Measurements from ENCODE around the gene SFTPA2.
"Not testable (repeated sequence)": the region's sequence is repeated elsewhere in the genome, so short reads cannot be mapped to it uniquely, and the experiment has no call there.

SFTPA2 gene

DNA sequence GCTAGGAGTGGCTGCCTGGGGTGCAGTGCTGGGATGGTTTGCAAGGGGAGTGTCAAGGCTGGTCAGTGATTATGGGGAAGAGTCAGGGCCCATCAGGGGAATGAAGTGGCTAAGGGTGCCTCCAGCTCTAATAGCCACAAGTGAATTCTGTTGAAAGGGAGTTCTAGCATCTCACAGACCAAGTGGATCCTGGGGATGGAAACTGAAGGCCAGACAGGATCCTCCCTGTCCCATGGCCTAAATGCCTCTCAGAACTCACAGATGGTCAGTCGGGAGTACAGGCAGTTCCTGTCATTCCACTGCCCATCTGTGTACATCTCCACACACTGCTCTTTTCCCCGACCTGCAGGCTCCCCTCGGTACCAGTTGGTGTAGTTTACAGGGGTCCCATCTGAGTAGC lies 3.2 kb downstream of the SFTPA2 start:
- not testable (repeated sequence) for DNase-seq

DNA sequence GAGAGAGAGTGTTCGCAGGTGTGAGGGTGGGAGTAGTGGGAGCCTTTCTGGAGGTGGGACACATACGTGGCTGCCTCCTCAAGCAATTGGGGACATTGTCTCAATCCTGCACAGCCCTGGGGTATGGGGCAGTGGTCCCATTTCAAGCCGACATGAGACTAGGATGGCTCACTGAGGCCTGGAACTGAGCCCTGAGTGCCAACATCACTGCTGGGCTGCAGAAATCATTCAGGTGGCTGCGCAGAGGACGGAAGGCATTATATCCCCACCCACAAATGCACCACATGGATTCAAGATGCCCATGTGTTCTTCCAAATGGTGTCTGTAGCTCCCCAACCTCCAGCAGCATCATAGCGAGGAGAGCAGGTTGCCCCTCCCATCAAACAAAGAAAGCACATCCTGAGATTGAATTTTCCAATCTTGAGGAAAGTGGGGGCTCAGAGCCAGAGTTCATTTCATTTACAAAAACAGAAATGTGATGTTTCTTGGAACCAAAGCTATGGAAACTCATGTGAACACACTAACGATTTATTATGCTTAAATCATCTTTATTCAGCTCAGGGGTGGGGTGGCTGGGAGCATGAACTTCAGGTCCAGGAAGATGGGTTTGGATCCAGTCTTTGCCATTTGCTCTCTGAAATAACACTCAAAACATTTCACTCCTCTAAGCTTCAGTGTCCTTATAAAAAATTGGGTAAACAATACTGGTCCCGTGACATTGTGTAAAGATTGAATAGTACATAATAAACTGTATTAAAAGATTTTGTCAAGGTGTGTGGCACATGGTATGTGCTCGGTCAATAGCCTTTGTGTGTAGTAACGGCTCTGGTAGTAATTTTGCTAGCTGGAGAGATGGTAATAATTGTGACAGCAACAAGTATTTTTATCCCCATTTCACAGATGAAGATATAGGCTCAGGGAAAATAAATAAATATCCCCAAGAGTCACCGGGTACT lies 4.6 kb downstream of the SFTPA2 start:
- no peak for DNase-seq

DNA sequence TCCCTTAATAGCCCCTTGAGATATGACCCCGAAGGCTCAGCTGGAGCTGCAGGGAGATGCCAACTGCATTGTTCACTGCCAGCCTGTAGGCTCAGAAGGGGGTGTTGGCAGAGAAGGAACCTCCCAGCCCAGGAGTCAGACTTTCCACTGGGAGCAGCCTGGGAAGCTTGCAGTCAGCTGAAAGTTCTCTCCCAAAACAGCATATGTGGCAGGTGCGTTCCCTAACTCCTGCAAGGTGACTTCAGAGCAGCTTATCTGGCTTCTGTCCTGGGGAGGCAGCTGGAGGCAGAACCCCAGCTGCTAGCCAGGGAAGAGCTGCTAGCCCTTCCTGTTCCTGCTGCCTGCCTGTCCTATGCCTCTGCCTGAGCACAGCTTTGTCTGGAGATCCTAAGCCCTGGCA lies 8.1 kb downstream of the SFTPA2 start:
- no peak for DNase-seq

DNA sequence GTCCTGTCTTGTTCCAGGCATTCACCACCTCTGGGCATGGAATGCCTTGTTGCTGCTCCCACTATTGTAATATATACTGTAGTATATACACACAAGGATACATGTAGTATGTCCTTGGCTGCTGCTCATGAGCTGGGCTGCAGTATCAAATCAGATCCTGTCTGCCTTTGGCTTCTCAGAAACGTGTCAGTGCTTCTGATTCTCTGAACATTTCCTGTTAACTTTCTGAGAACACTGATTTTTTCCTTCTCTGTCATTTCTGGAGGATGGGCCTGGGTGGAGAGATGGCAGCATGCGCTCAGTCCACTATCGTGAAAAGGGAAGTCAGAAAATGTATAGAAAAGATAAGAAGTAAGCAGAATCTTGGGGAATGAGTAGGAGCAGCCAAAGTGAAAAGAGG lies 12.2 kb downstream of the SFTPA2 start:
- peak in 1 of 5 experiments; percentile 76 for DNase-seq

- DNase-seq: peak in 1 of 5 experiments; percentile 77
Observed at GRCh38 chr10:79547128-79547527, 13.1 kb downstream of the SFTPA2 start.

GRCh38 chr10:79544926-79545659 lies 15.1 kb downstream of the SFTPA2 start:
- DNase-seq: not testable (repeated sequence)

- not testable (repeated sequence) for DNase-seq
Observed at GRCh38 chr10:79544408-79544807, 15.8 kb downstream of the SFTPA2 start.

DNA sequence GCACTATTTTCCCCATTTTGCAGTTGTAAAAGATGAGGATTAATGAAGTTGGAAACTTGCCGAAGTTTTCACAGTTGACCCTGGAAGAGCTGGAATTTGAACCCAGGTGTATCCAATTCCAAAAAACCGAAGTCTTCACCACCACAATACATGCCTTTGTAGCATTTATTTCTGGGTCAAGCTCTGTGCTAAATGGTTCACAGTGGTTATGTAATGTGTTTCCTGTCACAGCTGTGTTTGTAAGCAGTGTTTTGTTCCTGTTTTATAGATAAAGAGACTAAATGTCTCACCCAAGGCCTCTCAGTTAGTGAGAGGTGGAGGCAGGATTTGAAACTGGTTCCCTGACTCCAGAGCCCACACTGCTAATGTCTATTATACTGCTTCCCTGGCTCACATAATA lies 17.6 kb downstream of the SFTPA2 start:
- peak in 1 of 5 experiments; percentile 32 for DNase-seq

GRCh38 chr10:79540930-79541329 lies 19.3 kb downstream of the SFTPA2 start:
- DNase-seq: peak in 1 of 5 experiments; percentile 81

DNA sequence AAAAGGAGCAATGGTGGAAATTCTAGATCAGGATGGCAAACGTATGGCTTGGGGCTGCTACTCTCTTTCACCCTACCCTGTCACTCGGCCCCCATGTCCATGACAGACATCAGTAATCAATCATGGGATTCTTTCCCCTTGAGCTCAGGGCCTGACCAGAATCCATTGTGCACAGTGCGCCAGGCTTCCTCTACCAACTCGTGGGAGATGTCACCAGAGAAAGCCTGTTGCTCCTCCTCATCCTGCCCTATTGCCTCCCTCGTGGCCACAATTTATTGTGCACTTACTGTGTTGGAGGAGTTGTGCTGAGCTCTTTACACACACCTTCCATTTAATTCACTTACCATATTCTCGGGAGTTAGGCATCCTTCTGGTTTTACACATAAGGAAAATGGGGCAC lies 21.9 kb downstream of the SFTPA2 start:
- DNase-seq: not testable (repeated sequence)

- DNase-seq: not testable (repeated sequence)
Observed at GRCh38 chr10:79533903-79534175, 26.4 kb downstream of the SFTPA2 start.

- not testable (repeated sequence) for DNase-seq
Observed at GRCh38 chr10:79533142-79533902, 26.9 kb downstream of the SFTPA2 start.

DNA sequence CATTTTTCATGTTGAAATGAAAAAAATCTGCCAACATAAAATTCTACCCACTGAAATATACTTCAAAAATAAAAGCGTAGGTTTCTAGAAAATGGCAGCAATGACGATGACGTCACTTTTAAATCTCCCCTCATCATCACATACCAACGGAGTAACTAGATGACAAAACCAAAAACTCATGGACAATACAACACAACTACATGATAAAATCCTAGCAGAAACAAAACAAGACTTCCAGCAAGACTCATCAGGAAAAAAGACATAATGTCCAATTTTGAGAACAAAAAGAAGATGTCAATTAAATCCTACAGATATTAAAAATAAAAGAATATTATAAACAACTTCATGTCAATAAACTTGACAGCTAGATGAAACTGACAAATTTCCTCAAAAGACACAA lies 31.9 kb downstream of the SFTPA2 start:
- DNase-seq: not testable (repeated sequence)

- DNase-seq: not testable (repeated sequence)
Observed at GRCh38 chr10:79525049-79525710, 35.0 kb downstream of the SFTPA2 start.

DNA sequence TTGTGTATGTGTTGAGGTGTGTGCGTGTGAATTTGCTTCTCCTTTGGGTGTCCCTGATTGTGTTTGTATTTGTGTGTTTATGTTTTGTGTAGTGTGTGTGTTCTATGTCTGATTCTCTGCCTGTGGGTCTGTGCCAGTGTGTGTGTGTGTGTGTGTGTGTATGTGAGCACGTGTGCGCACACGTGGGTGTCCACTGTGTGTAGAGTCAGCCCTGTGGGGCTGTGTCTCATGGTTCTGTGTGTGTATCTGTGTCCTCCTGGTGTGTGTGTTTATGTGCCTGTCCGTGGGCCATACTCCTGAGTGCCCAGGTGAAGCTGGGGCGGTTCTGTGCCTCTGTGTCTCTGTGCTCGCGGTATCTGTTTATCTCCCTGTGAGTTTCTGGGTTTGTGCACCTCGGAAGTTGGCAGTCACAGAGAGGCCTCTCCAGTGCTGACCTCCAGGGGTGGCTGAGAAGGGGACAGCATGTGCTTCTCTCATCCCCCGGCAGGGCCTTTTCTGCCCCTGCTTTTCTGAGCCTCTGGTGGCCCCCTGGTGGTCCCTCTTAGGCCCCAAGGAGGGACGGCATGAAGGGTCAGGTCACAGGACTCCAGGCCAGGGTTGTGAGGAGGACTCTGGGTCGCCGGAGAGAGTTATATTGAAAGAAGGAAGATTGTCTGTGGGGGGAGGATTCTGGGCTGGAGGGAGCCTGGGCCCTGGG lies 36.9 kb downstream of the SFTPA2 start:
- not testable (repeated sequence) for DNase-seq

DNA sequence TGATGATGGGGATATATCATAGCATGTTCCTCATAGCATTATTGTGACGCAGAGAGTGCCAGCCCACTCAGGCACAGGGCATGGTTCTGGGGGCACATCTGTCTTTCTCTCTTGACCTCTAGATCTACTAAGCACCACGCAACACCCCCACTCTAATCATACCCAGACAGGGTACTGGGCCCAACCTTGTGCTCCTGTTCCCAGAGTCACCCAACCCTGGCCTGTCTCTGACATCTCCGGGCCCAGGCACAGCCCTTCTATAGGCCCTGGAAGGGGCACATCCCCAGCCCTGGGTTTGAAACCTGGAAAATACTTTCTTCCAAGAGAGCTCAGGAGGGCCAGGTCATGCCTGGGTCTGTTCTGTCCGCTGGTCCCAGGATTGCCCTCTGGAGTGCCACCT lies 37.7 kb downstream of the SFTPA2 start:
- DNase-seq: not testable (repeated sequence)

GRCh38 chr10:79521751-79522150 lies 38.5 kb downstream of the SFTPA2 start:
- peak in 1 of 5 experiments; percentile 67 for DNase-seq

DNA sequence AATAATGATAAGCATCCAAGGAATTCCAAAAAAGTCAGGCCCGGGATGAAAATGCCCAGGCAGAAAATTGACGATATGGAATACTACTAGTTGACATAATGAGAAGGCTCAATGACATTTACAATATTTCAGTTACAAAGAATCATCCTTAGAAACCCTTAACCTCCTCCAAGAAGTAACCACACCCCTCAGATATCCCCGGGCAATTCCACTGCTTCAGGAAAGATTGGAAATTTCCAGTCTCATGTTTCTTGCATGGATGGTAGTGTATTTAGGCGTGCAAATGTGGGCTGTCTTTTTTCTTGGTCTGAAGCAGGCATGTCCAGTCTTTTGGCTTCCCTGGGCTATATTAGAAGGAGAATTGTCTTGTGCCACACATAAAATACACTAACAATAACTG lies 42.6 kb downstream of the SFTPA2 start:
- DNase-seq: not testable (repeated sequence)

GRCh38 chr10:79516532-79517205 lies 43.5 kb downstream of the SFTPA2 start:
- DNase-seq: not testable (repeated sequence)

DNA sequence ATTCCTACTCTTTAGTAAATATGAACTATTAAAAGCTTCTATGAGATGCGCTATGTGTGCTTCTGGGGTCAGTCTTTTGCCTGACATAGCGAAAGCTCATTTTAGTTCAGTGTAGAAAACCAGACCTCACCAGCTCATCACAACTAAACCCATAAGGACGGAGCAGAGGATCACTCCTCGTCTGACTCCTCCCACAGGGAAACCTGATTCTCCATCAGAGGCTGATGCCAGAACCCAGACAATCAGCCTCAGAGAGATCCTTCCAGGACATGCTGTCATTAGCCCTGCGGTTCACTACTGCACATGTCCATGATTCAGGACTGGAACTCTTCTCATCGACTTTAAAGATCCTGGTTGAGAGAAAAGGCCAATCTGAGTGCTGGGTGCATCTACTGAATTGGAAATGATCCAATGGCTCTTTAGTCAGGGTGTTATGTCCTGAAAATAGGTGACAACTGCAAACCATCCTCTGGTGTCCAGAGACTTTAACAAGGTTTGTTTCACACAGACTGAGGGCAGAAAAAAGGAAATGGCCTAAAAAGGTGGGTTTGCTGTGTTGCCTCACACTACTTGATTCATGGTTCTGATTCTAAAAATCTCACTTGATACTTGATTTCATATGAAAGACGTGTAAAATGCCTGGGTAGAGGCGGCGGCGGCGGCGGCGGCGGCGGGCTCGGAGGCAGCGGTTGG lies 48.2 kb downstream of the SFTPA2 start, which contains the start of gene EIF5AL1:
TSS of gene EIF5AL1 (plus strand) at position 643 of the 693 bp plus-strand sequence. CDS start 117 bp downstream, outside the sequence.
- not testable (repeated sequence) for DNase-seq
